HG02981 (cell line): Measurements from ENCODE around the gene TBX15.
A peak's percentile ranks its signal among the peaks of the same experiment; 100 is the strongest.

Experiments
- ATAC-seq: cut with Tn5 transposase; IDR thresholded peaks from one replicate; pipeline ENCODE4 v1.9.1; 2021; ENCODE audit warnings: mild to moderate bottlenecking, moderate library complexity; ENCODE audit not compliant: unreplicated experiment

TBX15 gene

GRCh38 chr1:118988186-118989005 lies at the start of gene TBX15:
TBX15 (minus strand) TSS chr1:118988343; CDS start chr1:118987795, 548 bp downstream.
- ATAC-seq: no peak

GRCh38 chr1:119034359-119034758 lies 46.2 kb upstream of the TBX15 start:
- no peak for ATAC-seq

- ATAC-seq: no peak
Observed at GRCh38 chr1:119032986-119033385, 44.8 kb upstream of the TBX15 start.

GRCh38 chr1:119027759-119028158 lies 39.6 kb upstream of the TBX15 start:
- no peak for ATAC-seq

- ATAC-seq: no peak
Observed at GRCh38 chr1:119026956-119027355, 38.8 kb upstream of the TBX15 start.

GRCh38 chr1:119015547-119015946 lies 27.4 kb upstream of the TBX15 start:
- no peak for ATAC-seq

- ATAC-seq: no peak
Observed at GRCh38 chr1:119012383-119012782, 24.2 kb upstream of the TBX15 start.

- ATAC-seq: no peak
Observed at GRCh38 chr1:119011706-119012105, 23.6 kb upstream of the TBX15 start.

- no peak for ATAC-seq
Observed at GRCh38 chr1:119011116-119011515, 23.0 kb upstream of the TBX15 start.

GRCh38 chr1:119010201-119010600 lies 22.1 kb upstream of the TBX15 start:
- ATAC-seq: no peak

- ATAC-seq: no peak
Observed at GRCh38 chr1:119009312-119009655, 21.1 kb upstream of the TBX15 start.

- ATAC-seq: peak; percentile 55
Observed at GRCh38 chr1:119008483-119009311, 20.6 kb upstream of the TBX15 start.

- peak; percentile 35 for ATAC-seq
Observed at GRCh38 chr1:119007670-119008482, 19.7 kb upstream of the TBX15 start.

- no peak for ATAC-seq
Observed at GRCh38 chr1:119007339-119007669, 19.2 kb upstream of the TBX15 start.

- ATAC-seq: no peak
Observed at GRCh38 chr1:119006406-119007279, 18.5 kb upstream of the TBX15 start.

GRCh38 chr1:119005724-119006405 lies 17.7 kb upstream of the TBX15 start:
- ATAC-seq: no peak

- no peak for ATAC-seq
Observed at GRCh38 chr1:119004781-119005180, 16.6 kb upstream of the TBX15 start.

- no peak for ATAC-seq
Observed at GRCh38 chr1:119004129-119004527, 16.0 kb upstream of the TBX15 start.

- no peak for ATAC-seq
Observed at GRCh38 chr1:119003413-119004128, 15.4 kb upstream of the TBX15 start.
